Measurements from ENCODE around the gene HMCN2.

GRCh38 chr9:130237076-130237475, 28.5 kb upstream of the HMCN2 start:
- TF ChIP-seq, protein P1, sequence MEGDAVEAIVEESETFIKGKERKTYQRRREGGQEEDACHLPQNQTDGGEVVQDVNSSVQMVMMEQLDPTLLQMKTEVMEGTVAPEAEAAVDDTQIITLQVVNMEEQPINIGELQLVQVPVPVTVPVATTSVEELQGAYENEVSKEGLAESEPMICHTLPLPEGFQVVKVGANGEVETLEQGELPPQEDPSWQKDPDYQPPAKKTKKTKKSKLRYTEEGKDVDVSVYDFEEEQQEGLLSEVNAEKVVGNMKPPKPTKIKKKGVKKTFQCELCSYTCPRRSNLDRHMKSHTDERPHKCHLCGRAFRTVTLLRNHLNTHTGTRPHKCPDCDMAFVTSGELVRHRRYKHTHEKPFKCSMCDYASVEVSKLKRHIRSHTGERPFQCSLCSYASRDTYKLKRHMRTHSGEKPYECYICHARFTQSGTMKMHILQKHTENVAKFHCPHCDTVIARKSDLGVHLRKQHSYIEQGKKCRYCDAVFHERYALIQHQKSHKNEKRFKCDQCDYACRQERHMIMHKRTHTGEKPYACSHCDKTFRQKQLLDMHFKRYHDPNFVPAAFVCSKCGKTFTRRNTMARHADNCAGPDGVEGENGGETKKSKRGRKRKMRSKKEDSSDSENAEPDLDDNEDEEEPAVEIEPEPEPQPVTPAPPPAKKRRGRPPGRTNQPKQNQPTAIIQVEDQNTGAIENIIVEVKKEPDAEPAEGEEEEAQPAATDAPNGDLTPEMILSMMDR (IDR thresholded peaks at IDR 0.05): no peak
- no peak for TF ChIP-seq EP300 (IDR thresholded peaks at IDR 0.05)

Data from ovary (tissue), 3 donors.